Neural cell (in vitro differentiated cells): ENCODE data around the gene GNAS. TPM values are rescaled to one million over a fixed set of nuclear protein-coding genes. Genes with fewer than 3 reads are reported as not detected.
A peak's percentile ranks its signal among the peaks of the same experiment; 100 is the strongest.

ENCODE experiments used
- H2AFZ ChIP-seq: fragments of 200-600, 300-800 bp; sonication (generic), shearing (Covaris generic); 2 replicates; pipeline ENCODE4 v1.6.0; 2014; ENCODE audit warnings: low read depth, mild to moderate bottlenecking, antibody characterized with exemption, low read length, moderate library complexity
- H3F3A ChIP-seq: fragments of 200-600 bp; shearing (Covaris generic); 2 replicates; pipeline ENCODE4 v1.6.1; 2016; ENCODE audit warnings: mild to moderate bottlenecking, moderate library complexity, mixed read lengths, antibody characterized with exemption, low read length; ENCODE audit not compliant: insufficient read depth, poor library complexity, severe bottlenecking
- H3K27ac ChIP-seq: fragments of 200-600, 300-800 bp; sonication (generic), shearing (Covaris generic); 2 replicates; pipeline ENCODE4 v1.5.1; 2014; ENCODE audit warnings: mild to moderate bottlenecking, low read length, moderate library complexity
- H3K27me3 ChIP-seq: fragments of 300-800, 200-600 bp; sonication (generic), shearing (Covaris generic); 2 replicates; pipeline ENCODE4 v1.6.0; 2014; ENCODE audit warnings: mild to moderate bottlenecking, low read depth, low read length, moderate library complexity; ENCODE audit not compliant: insufficient read depth
- H3K36me3 ChIP-seq: fragments of 300-800, 200-600 bp; sonication (generic), shearing (Covaris generic); 2 replicates; pipeline ENCODE4 v1.5.1; 2014; ENCODE audit warnings: mild to moderate bottlenecking, antibody characterized with exemption, low read length, moderate library complexity; ENCODE audit not compliant: insufficient read depth
- H3K4me2 ChIP-seq: fragments of 300-800, 200-600 bp; sonication (generic), shearing (Covaris generic); 2 replicates; pipeline ENCODE4 v1.6.0; 2014; ENCODE audit warnings: mild to moderate bottlenecking, low read length
- H3K4me3 ChIP-seq: fragments of 300-800, 200-600 bp; sonication (generic), shearing (Covaris generic); 2 replicates; pipeline ENCODE4 v1.5.1; 2014; ENCODE audit warnings: mild to moderate bottlenecking, low read length, moderate library complexity
- H3K79me2 ChIP-seq: fragments of 200-600 bp; shearing (Covaris generic); replicated peaks from 2 replicates; pipeline ENCODE4 v1.6.0; 2014; ENCODE audit warnings: mild to moderate bottlenecking, low read length, moderate library complexity; ENCODE audit not compliant: insufficient read depth
- H3K9ac ChIP-seq: fragments of 300-800, 200-600 bp; sonication (generic), shearing (Covaris generic); 2 replicates; pipeline ENCODE4 v1.6.1; 2016; ENCODE audit warnings: mild to moderate bottlenecking, low read length, mixed read lengths
- H3K9me2 ChIP-seq: fragments of 200-600 bp; shearing (Covaris generic); 2 replicates; pipeline ENCODE4 v1.6.1; 2016; ENCODE audit warnings: mild to moderate bottlenecking, low read length, mixed read lengths; ENCODE audit not compliant: insufficient read depth
- H3K9me3 ChIP-seq: fragments of 200-600, 300-800 bp; sonication (generic), shearing (Covaris generic); 2 replicates; pipeline ENCODE4 v1.6.1; 2016; ENCODE audit warnings: mild to moderate bottlenecking, mixed run types, low read length, moderate library complexity, mixed read lengths
- H4K20me1 ChIP-seq: fragments of 200-600 bp; shearing (Covaris generic); 2 replicates; pipeline ENCODE4 v1.6.1; 2016; ENCODE audit warnings: mild to moderate bottlenecking, mixed run types; ENCODE audit not compliant: insufficient read depth
- CTCF ChIP-seq: fragments of 450-650 bp; IDR thresholded peaks from 2 replicates; pipeline ENCODE4 v1.5.1; 2014; ENCODE audit warnings: antibody characterized with exemption, mild to moderate bottlenecking, moderate library complexity; ENCODE audit not compliant: poor library complexity, severe bottlenecking
- EP300 ChIP-seq: fragments of 450-650 bp; conservative IDR thresholded peaks from 2 replicates; pipeline ENCODE4 v1.6.1; 2014; ENCODE audit warnings: antibody characterized with exemption, mild to moderate bottlenecking, moderate library complexity; ENCODE audit not compliant: poor library complexity, severe bottlenecking
- EZH2 ChIP-seq: fragments of 200-600, 300-800 bp; shearing (Covaris generic), sonication (generic); IDR thresholded peaks from 2 replicates; pipeline ENCODE4 v1.6.1; 2014; ENCODE audit warnings: antibody characterized with exemption, low read length, borderline replicate concordance, mild to moderate bottlenecking; ENCODE audit not compliant: insufficient read depth, poor library complexity, severe bottlenecking
- MXI1 ChIP-seq: fragments of 450-650 bp; conservative IDR thresholded peaks from 2 replicates; pipeline ENCODE4 v1.6.1; 2014; ENCODE audit warnings: antibody characterized with exemption, mild to moderate bottlenecking; ENCODE audit not compliant: poor library complexity, severe bottlenecking
- POLR2AphosphoS5 ChIP-seq: IDR thresholded peaks from 2 replicates; pipeline ENCODE4 v1.6.1; 2012
- RAD21 ChIP-seq: fragments of 450-650 bp; conservative IDR thresholded peaks from 2 replicates; pipeline ENCODE4 v1.6.1; 2014; ENCODE audit warnings: antibody characterized with exemption, mild to moderate bottlenecking, moderate library complexity
- SMC3 ChIP-seq: fragments of 450-650 bp; conservative IDR thresholded peaks from 2 replicates; pipeline ENCODE4 v1.6.1; 2014; ENCODE audit warnings: antibody characterized with exemption, mild to moderate bottlenecking, moderate library complexity; ENCODE audit not compliant: poor library complexity
- TAF1 ChIP-seq: IDR thresholded peaks from 2 replicates; pipeline ENCODE4 v1.6.1; 2012; ENCODE audit warnings: low read depth
- polyA plus RNA-seq: library from polyadenylated mRNA; depleted of rRNA; stranded (reverse); fragments of >200 nt; gene quantifications from 2 replicates; pipeline ENCODE4 v1.2.3, GENCODE V29; 2014
- TF ChIP-seq, protein P1 (sequence below): IDR thresholded peaks from 2 replicates; pipeline ENCODE4 v1.6.1; 2012; ENCODE audit warnings: borderline replicate concordance

Gene GNAS
- polyA plus RNA-seq, 1 donor from 2014 or later: 958 TPM

DNA sequence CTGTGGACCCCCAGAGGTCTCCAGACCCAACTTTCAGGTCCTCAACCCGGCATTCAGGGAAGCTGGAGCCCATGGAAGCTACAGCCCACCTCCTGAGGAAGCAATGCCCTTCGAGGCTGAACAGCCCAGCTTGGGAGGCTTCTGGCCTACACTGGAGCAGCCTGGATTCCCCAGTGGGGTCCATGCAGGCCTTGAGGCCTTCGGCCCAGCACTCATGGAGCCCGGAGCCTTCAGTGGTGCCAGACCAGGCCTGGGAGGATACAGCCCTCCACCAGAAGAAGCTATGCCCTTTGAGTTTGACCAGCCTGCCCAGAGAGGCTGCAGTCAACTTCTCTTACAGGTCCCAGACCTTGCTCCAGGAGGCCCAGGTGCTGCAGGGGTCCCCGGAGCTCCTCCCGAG lies 950 bp downstream of the GNAS start:
- no peaks in the 10 kb centered on the region for H3F3A ChIP-seq
- H3K4me2 ChIP-seq: no peak overlapping the region
- H4K20me1 ChIP-seq: no peaks in the 10 kb centered on the region
- no peak for TF ChIP-seq EZH2
- TF ChIP-seq, protein P1, sequence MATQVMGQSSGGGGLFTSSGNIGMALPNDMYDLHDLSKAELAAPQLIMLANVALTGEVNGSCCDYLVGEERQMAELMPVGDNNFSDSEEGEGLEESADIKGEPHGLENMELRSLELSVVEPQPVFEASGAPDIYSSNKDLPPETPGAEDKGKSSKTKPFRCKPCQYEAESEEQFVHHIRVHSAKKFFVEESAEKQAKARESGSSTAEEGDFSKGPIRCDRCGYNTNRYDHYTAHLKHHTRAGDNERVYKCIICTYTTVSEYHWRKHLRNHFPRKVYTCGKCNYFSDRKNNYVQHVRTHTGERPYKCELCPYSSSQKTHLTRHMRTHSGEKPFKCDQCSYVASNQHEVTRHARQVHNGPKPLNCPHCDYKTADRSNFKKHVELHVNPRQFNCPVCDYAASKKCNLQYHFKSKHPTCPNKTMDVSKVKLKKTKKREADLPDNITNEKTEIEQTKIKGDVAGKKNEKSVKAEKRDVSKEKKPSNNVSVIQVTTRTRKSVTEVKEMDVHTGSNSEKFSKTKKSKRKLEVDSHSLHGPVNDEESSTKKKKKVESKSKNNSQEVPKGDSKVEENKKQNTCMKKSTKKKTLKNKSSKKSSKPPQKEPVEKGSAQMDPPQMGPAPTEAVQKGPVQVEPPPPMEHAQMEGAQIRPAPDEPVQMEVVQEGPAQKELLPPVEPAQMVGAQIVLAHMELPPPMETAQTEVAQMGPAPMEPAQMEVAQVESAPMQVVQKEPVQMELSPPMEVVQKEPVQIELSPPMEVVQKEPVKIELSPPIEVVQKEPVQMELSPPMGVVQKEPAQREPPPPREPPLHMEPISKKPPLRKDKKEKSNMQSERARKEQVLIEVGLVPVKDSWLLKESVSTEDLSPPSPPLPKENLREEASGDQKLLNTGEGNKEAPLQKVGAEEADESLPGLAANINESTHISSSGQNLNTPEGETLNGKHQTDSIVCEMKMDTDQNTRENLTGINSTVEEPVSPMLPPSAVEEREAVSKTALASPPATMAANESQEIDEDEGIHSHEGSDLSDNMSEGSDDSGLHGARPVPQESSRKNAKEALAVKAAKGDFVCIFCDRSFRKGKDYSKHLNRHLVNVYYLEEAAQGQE: no peak
- no peak for TF ChIP-seq MXI1
- TF ChIP-seq POLR2AphosphoS5: no peak
- no peak for TF ChIP-seq RAD21
- TF ChIP-seq TAF1: no peak
- no peak for TF ChIP-seq EP300
- no peak for TF ChIP-seq SMC3
- TF ChIP-seq CTCF: no peak
- no peak overlapping the region for H3K9ac ChIP-seq
- no peaks in the 10 kb centered on the region for H3K9me2 ChIP-seq
- peaks cover 74% of the 10 kb centered on the region for H3K27me3 ChIP-seq
- no peaks in the 10 kb centered on the region for H3K36me3 ChIP-seq
- no peak overlapping the region for H3K27ac ChIP-seq
- H3K4me3 ChIP-seq: no peak overlapping the region
- no peaks in the 10 kb centered on the region for H3K79me2 ChIP-seq
- no peak overlapping the region for H2AFZ ChIP-seq
- H3K9me3 ChIP-seq: peaks cover 4% of the 10 kb centered on the region

DNA sequence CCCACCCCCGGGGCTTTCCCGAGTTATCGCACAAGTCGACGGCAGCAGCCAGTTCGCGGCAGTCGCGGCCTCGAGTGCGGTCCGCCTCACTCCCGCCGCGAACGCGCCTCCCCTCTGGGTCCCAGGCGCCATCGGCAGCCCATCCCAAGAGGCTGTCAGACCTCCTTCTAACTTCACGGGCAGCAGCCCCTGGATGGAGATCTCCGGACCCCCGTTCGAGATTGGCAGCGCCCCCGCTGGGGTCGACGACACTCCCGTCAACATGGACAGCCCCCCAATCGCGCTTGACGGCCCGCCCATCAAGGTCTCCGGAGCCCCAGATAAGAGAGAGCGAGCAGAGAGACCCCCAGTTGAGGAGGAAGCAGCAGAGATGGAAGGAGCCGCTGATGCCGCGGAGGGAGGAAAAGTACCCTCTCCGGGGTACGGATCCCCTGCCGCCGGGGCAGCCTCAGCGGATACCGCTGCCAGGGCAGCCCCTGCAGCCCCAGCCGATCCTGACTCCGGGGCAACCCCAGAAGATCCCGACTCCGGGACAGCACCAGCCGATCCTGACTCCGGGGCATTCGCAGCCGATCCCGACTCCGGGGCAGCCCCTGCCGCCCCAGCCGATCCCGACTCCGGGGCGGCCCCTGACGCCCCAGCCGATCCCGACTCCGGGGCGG lies 1.6 kb downstream of the GNAS start:
- Histone ChIP-seq H3K79me2 (no peaks in the 10 kb centered on the region), H3K27ac (no peak overlapping the region), H2AFZ (no peak overlapping the region), H3K9me2 (no peaks in the 10 kb centered on the region), H4K20me1 (no peaks in the 10 kb centered on the region), H3K9me3 (peaks cover 4% of the 10 kb centered on the region), H3K9ac (no peak overlapping the region), H3K4me3 (peak overlapping the region; percentile 56), H3F3A (no peaks in the 10 kb centered on the region), H3K27me3 (peaks cover 74% of the 10 kb centered on the region), H3K4me2 (no peak overlapping the region), H3K36me3 (no peaks in the 10 kb centered on the region)
- TF ChIP-seq CTCF: no peak
- no peak for TF ChIP-seq EP300
- TF ChIP-seq EZH2: peak; percentile 40
- TF ChIP-seq, protein P1: no peak
